KMS-11 (cell line): ENCODE results near the gene RCC1.

Experiments used
- H2AFZ ChIP-seq: fragments of 200-600 bp; sonication (generic); 2 replicates; pipeline ENCODE4 v1.6.1; 2016; ENCODE audit warnings: antibody characterized with exemption, mixed run types, low read depth
- H3K27ac ChIP-seq: fragments of 200-600 bp; sonication (generic); 2 replicates; pipeline ENCODE4 v1.6.1; 2016; ENCODE audit warnings: mild to moderate bottlenecking, mixed run types
- H3K27me3 ChIP-seq: fragments of 200-600 bp; sonication (generic); 2 replicates; pipeline ENCODE4 v1.6.1; 2017; ENCODE audit warnings: mild to moderate bottlenecking, low read depth, mixed run types, moderate library complexity; ENCODE audit not compliant: insufficient read depth
- H3K36me3 ChIP-seq: fragments of 200-600 bp; sonication (generic); 2 replicates; pipeline ENCODE4 v1.6.1; 2017; ENCODE audit warnings: mild to moderate bottlenecking, mixed run types; ENCODE audit not compliant: insufficient read depth
- H3K4me1 ChIP-seq: fragments of 200-600 bp; sonication (generic); 2 replicates; pipeline ENCODE4 v1.6.1; 2016; ENCODE audit warnings: mild to moderate bottlenecking, low read depth, mixed run types; ENCODE audit not compliant: poor library complexity, severe bottlenecking
- H3K4me2 ChIP-seq: fragments of 200-600 bp; sonication (generic); 2 replicates; pipeline ENCODE4 v1.7.0; 2016; ENCODE audit warnings: mild to moderate bottlenecking, mixed run types
- H3K4me3 ChIP-seq: fragments of 200-600 bp; sonication (generic); IDR thresholded peaks from 2 replicates; pipeline ENCODE4 v1.6.1; 2017; ENCODE audit warnings: low read depth, low read length, mixed read lengths; ENCODE audit not compliant: insufficient read depth
- H3K79me2 ChIP-seq: fragments of 200-600 bp; sonication (generic); 2 replicates; pipeline ENCODE4 v1.6.1; 2016; ENCODE audit warnings: low read depth, mixed run types; ENCODE audit not compliant: insufficient read depth
- H3K9ac ChIP-seq: fragments of 200-600 bp; sonication (generic); 2 replicates; pipeline ENCODE4 v1.6.1; 2016; ENCODE audit warnings: mild to moderate bottlenecking, mixed run types
- H4K20me1 ChIP-seq: fragments of 200-600 bp; sonication (generic); 2 replicates; pipeline ENCODE4 v1.6.1; 2016; ENCODE audit warnings: mild to moderate bottlenecking, mixed run types; ENCODE audit not compliant: insufficient read depth
- TF ChIP-seq, protein P1 (sequence below): fragments of 200-600 bp; sonication (generic); conservative IDR thresholded peaks from 2 replicates; pipeline ENCODE4 v1.6.1; 2017; ENCODE audit warnings: low read depth, mild to moderate bottlenecking, antibody characterized with exemption, low read length, moderate library complexity, mixed read lengths

The RCC1 gene

DNA sequence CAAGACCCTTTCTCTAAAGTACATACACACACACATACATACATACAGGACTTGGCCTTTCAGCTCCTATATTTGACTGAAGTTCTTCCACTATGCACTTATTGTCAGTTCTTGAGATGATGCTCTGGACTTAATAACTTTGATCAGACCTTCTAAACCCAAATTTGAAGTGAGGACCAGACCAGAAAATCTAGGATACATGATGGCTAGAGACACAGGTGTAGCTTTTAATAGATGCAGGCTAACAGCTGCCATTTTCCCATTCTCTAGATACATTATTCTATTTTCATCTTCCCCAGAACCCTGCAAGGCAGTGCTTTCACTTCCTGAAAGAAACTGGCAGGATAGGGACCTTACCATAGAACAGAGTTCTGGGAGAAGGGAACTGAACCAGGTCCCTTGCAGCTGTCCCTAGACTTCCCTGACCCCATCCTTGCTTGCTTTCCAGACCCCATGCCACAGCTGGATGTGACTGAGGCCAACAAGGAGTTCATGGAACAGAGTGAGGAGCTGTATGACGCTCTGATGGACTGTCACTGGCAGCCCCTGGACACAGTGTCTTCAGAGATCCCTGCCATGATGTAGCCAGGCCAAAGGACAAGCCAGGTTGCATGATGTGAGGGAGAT, 71.3 kb downstream of the RCC1 start:
- Histone ChIP-seq H3K27me3 (no peaks in the 10 kb centered on the region), H2AFZ (no peak overlapping the region), H3K36me3 (peaks cover 22% of the 10 kb centered on the region; the same call in 1 of the 2 replicates), H3K4me3 (no peak overlapping the region), H3K79me2 (peaks cover 26% of the 10 kb centered on the region), H3K4me1 (peaks cover 34% of the 10 kb centered on the region), H4K20me1 (peaks cover 15% of the 10 kb centered on the region), H3K27ac (peak overlapping the region; percentile 50; the same call in 1 of the 2 replicates), H3K9ac (no peak overlapping the region), H3K4me2 (peak overlapping the region; percentile 7; the same call in 1 of the 2 replicates)
- TF ChIP-seq, protein P1, sequence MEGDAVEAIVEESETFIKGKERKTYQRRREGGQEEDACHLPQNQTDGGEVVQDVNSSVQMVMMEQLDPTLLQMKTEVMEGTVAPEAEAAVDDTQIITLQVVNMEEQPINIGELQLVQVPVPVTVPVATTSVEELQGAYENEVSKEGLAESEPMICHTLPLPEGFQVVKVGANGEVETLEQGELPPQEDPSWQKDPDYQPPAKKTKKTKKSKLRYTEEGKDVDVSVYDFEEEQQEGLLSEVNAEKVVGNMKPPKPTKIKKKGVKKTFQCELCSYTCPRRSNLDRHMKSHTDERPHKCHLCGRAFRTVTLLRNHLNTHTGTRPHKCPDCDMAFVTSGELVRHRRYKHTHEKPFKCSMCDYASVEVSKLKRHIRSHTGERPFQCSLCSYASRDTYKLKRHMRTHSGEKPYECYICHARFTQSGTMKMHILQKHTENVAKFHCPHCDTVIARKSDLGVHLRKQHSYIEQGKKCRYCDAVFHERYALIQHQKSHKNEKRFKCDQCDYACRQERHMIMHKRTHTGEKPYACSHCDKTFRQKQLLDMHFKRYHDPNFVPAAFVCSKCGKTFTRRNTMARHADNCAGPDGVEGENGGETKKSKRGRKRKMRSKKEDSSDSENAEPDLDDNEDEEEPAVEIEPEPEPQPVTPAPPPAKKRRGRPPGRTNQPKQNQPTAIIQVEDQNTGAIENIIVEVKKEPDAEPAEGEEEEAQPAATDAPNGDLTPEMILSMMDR = no peak

DNA sequence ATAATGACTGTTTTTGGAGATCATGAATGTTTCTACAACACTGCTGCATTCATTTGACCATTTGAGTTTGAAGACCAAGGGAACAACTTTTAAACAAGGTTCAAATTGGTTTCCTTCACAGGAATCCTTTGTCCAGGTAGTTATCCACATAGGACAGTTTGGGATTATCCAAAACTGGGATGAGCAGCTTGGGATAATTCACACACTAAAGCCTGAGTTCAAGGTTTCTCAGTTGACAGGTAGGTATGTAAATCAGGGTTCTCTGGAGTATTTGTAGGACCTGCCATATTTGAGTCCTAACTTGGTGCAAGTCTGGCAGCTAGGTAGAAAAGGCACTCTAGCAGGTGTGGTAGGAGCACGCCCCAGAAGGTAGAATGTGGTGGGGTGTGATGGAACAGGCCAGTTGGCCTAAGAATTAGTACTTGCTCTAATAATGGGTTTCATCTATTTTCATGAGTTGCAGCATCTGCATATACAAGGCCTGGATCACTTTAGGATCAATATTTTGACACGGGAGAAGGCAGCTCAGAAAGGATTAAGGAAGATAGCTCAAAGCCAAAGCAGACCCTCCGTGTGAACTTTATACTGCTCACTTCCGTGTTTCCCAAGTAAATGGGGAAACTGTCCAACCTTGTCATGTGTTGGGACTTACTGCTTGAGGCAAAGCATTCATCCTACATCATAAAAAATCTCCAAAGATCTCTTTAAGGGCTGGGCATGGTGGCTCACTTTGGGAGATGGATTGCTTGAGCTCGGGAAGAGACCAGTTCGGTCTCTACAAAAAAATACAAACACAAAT, 72.1 kb downstream of the RCC1 start:
- Histone ChIP-seq H3K79me2 (peaks cover 26% of the 10 kb centered on the region), H3K9ac (no peak overlapping the region), H3K4me3 (no peak overlapping the region), H3K27ac (peak overlapping the region; percentile 50; the same call in 1 of the 2 replicates), H3K4me2 (peak overlapping the region; percentile 7; the same call in 1 of the 2 replicates), H3K4me1 (peaks cover 34% of the 10 kb centered on the region), H4K20me1 (peaks cover 15% of the 10 kb centered on the region), H3K36me3 (peaks cover 22% of the 10 kb centered on the region; the same call in 1 of the 2 replicates), H3K27me3 (no peaks in the 10 kb centered on the region), H2AFZ (no peak overlapping the region)
- TF ChIP-seq, protein P1 = no peak

DNA sequence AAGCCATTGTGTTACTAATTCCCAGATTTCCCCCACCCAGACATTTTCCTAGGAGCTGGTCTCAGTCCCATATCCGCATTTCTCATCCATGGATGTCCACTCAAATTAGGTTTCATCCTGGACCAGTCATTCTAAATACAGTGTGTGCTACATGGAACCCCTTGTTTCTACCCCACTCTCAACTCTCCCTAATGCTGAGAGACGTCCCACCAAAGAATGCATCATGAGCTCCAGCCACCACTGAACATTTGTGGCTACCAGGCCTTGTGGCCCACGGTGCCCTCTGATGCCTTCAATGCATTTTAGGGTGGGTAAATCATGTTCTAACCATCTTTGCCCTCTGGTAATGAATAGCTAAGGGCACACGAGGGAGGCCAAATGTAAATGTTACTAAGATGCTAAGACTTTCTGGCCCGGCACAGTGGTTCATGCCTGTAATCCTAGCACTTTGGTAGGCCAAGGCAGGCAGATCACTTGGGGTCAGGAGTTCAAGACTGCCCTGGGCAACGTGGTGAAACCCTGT, 72.9 kb downstream of the RCC1 start:
- no peaks in the 10 kb centered on the region for H3K27me3 ChIP-seq
- H2AFZ ChIP-seq = no peak overlapping the region
- peak overlapping the region; percentile 63; the same call in 1 of the 2 replicates for H3K27ac ChIP-seq
- TF ChIP-seq, protein P1 = no peak
- no peak overlapping the region for H3K4me3 ChIP-seq
- peaks cover 37% of the 10 kb centered on the region for H3K4me1 ChIP-seq
- H3K36me3 ChIP-seq = peaks cover 22% of the 10 kb centered on the region; the same call in 1 of the 2 replicates
- H4K20me1 ChIP-seq = peaks cover 15% of the 10 kb centered on the region
- peak overlapping the region; percentile 100; the same call in 1 of the 2 replicates for H3K4me2 ChIP-seq
- H3K9ac ChIP-seq = no peak overlapping the region
- peaks cover 26% of the 10 kb centered on the region for H3K79me2 ChIP-seq

GRCh38 chr1:28579401-28579800, 73.6 kb downstream of the RCC1 start:
- TF ChIP-seq, protein P1 = no peak
- H2AFZ ChIP-seq = no peak overlapping the region
- H3K27me3 ChIP-seq = no peaks in the 10 kb centered on the region
- peaks cover 22% of the 10 kb centered on the region; the same call in 1 of the 2 replicates for H3K36me3 ChIP-seq
- H3K4me3 ChIP-seq = no peak overlapping the region
- peaks cover 37% of the 10 kb centered on the region for H3K4me1 ChIP-seq
- H3K27ac ChIP-seq = peak overlapping the region; percentile 63; the same call in 1 of the 2 replicates
- peaks cover 26% of the 10 kb centered on the region for H3K79me2 ChIP-seq
- peak overlapping the region; percentile 95; the same call in 1 of the 2 replicates for H3K9ac ChIP-seq
- H3K4me2 ChIP-seq = peak overlapping the region; percentile 100
- peaks cover 15% of the 10 kb centered on the region for H4K20me1 ChIP-seq
